ENCODE data around the gene GIGYF1.
A peak's percentile ranks its signal among the peaks of the same experiment; 100 is the strongest.

Gene GIGYF1

DNA sequence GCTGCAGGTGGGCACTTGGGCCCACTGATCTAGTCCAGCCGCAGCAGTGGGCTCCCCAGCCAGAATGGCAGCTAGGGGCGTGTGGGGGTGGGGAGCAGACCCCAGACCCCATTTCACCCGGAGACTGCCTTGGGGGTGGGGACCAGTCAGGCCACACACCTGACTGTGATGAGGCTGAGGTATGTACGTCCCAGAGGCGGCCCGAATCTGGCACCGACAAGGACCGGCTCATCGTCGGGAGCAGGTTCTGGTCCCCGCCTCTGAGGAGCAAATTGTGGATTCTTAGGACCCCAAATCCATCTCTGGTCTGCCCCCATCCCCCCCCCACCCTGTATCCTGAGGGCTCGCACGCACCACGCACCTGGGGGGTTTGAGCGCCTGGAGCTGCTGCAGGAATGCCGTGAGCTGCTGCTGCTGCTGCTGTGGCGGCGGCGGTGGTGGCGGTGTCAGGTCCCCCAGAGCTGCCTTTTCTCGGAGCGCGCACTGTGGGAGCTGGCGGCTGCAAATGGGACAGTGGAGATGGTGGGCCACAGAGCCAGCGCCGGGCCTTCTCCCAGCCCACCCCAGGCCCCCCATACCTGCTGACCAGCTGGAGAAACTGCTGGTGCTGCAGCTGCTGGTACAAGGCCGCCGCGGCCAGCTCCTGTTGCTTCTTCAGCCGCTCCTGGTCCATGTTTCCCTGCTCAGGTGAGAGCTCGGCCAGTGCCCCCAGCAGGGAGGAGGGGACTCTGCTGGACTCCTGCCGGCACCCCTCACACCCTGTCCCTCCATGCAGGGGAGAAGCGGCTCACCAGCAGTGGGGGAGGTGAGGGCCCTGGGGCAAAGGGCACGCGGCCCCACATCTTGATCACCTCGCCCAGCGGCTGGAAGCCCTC lies 10.2 kb downstream of the GIGYF1 start:
- DNase-seq: no peak

DNA sequence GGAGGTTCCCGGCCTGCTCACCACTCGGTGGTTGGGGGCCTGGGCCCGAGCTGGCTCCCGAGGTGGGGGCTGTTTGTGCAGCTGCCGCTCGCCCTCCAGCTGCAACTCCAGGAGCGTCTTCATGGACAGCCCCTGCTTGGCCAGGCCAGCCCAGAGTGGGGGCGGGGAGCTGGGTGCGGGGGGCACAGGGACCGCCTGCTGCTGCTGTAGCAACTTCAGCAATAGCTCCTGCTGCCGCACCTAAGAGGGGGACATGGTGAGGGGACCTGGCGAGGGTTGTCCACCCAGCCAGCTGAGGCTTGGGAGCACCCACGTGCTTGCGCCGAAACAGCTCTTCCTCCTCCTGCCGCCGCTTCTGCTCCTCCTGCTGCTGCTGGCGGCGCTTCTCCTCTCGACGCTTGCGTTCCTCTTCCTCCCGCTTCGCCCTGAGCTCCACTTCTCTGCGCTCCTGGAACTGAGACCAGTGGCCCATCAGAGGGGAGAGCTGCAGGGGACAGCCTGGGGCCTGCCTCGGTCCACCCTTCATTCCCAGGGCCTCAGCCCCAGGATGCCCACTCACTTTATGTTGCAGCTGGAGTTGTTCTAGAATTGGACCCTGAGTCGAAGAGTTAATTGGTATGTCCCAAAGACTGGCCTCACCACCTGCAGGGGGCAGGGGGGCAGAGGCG lies 10.9 kb downstream of the GIGYF1 start:
- DNase-seq: no peak

DNA sequence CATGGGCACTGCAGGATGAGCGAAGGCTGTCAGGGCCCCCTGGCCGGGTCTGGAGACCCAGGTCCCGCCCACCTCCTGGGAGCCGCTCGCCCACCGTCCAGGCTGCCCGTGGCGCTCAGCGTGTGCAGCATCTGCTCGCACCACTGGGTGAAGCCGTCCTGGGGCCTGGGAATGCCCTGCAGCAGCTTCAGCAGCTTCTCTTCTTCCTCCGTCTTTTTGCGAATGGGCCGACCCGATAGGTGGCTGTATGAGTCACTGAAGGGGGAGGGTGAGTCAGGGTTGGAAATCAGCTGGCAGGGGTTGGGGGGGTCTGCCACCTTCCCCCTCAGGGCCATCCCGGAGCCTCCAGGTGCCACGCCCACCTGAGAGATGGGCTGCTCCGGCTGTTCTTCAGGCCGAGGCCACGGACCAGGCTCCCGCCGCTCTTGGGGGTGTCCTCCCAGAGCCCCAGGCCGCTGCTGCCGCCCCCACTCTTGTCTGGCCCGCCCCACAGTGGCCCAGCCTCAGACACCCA lies 11.8 kb downstream of the GIGYF1 start:
- DNase-seq: no peak

GRCh38 chr7:100681491-100682227 lies 12.4 kb downstream of the GIGYF1 start:
- no peak for DNase-seq

DNA sequence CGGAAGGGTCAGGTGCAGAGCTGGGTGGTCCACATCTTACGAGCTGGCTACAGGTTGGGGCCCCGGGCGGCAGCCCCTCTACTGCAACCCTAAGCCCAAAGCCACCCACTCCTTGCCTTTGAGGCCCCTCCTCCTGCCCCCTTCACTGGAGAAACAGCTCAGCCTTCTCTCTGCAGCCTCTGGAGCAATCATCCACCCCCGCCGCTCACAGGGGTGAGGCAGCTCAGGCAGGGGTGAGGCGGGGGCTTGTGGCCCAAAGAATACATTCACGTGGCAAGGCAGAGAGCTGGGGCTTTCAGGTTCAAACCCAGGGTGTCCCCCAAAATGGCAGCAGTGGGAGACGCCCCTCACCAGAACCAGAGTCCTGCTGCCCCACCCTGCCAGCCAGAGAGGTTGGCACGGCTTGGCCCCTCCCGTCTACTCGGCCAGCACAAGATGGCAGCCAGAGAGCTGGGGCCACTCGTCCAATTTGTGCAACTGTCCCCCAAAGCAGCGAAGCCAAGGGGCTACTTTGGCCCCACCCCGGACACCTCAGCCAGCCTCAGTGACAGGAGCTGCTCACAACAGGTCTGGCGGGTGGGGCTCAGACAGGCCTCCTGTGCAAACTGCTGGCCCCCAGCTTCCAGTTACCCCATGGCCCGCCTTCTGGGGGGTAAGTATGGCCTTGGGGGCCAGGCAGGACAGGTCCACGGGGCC lies 13.3 kb downstream of the GIGYF1 start:
- no peak for DNase-seq

- no peak for DNase-seq
These were observed 14.0 kb downstream of the GIGYF1 start for GRCh38 chr7:100679927-100680575.

DNA sequence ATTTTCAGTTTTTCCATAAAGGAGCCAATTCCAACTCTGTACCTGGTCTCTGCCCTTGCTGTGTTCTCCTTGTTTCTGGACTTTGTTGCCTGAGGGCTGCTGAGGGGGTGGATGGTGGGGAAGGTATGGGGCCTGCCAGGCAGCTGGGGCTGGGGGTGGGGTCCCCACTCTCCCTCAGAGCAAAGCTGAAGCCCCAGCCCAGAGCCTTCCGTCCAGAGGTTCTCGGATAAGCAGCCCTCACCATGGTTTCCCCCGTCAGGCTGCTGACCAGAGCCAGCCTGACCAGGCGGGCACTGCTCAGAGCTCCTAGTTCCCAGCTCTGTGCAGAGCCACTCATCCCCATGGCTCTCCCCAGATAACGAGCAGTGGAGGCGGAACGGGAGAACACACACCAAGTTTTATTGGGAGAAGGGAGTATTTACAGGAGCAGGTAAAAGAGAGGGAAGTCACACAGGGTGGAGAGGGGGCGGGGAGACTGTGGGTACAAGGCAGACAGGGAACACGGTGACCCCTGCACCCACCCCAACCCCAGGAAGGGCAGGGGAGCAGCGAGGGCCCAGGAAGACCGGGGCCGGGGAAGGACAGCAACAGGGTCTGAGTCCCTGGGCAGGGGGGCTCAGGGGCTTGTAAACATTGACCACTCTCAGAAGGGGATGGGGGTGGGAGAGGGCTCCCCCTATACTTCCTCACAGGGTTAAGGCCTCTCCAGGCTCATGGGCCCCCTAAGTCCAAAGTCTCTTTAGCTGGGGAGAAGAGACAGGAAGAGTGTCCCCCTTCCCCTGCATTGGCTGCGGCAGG lies 14.7 kb downstream of the GIGYF1 start:
- DNase-seq: no peak

DNA sequence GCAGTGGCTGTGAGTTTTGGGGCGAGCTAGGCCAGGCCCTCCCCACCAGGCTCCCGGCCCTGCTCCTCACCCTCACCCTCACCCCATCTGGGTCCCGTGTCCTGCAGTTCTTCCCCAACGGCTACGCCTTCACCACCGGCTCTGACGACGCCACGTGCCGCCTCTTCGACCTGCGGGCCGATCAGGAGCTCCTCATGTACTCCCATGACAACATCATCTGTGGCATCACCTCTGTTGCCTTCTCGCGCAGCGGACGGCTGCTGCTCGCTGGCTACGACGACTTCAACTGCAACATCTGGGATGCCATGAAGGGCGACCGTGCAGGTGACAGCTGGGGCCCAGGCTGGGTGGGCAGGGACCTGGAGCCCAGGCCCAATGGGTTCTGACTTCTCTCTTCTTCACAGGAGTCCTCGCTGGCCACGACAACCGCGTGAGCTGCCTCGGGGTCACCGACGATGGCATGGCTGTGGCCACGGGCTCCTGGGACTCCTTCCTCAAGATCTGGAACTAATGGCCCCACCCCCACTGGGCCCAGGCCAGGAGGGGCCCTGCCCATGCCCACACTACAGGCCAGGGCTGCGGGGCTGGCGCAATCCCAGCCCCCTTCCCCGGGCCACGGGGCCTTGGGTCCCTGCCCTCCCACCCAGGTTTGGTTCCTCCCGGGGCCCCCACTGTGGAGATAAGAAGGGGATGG lies 15.6 kb downstream of the GIGYF1 start:
- no peak for DNase-seq

- DNase-seq: no peak
These were observed 16.5 kb downstream of the GIGYF1 start for GRCh38 chr7:100677308-100678267.

- no peak for DNase-seq
These were observed 17.3 kb downstream of the GIGYF1 start for GRCh38 chr7:100676501-100677306.

GRCh38 chr7:100675581-100676350 lies 18.3 kb downstream of the GIGYF1 start:
- DNase-seq: peak; percentile 33

- no peak for DNase-seq
These were observed 19.0 kb downstream of the GIGYF1 start for GRCh38 chr7:100675105-100675451.

DNA sequence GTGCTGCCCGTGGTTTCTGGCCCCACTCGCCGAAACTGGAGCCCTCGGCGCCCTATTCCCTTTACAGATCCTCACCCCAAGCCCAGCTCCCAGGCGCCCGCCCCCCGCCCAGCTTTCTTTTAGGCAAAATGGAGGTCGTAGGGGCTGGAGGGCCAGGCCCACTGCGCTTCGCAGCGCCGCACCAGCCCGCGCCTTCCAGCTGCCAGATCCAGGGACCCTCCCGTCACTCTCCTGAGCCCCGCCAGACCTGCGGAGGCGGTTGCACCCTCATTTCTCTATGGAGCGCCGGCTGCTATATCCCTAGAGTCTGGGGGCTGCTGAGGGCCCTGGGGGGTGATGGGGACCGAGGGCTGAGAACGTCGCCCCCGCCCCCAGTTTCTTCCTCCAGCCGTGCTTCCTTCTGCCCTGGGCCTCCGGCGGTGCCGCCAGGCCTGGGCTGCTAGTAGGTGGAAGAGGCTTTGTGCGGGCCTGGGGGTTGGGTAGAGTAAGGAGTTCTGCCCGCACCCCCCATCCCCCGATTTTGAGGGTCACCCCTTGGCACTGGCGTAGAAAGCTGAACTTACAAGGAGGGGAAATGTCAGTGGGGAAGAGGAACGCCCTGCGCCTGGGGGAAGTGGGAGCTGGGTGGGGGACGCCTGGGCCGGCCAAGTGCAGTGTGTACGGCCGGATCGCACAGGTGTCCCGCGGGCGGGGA lies 19.5 kb downstream of the GIGYF1 start:
- DNase-seq: no peak

- no peak for DNase-seq
These were observed 20.1 kb downstream of the GIGYF1 start for GRCh38 chr7:100673942-100674410.

- peak; percentile 96 for DNase-seq
These were observed 20.6 kb downstream of the GIGYF1 start, which contains the start of gene GNB2 for GRCh38 chr7:100673302-100673941. Gene GNB2, plus strand, starts transcription at chr7:100673740. Its CDS starts 2,526 bp downstream, at chr7:100676266.
